ENCODE measurements around the gene FKBP1B.

GRCh38 chr2:24075915-24076848 lies 26.6 kb downstream of the FKBP1B start, which contains the start of gene SF3B6:
- TF ChIP-seq CTCF (IDR thresholded peaks at IDR 0.05) (no peak), FOXJ3 (CRISPR knock-in tag; IDR thresholded peaks at IDR 0.05; ENCODE audit: borderline replicate concordance) (no peak)
